RKO (cell line): Measurements from ENCODE around the gene C5orf63.
A peak's percentile ranks its signal among the peaks of the same experiment; 100 is the strongest.
"Not testable (repeated sequence)": the region's sequence is repeated elsewhere in the genome, so short reads cannot be mapped to it uniquely, and the experiment has no call there.

Experiments
- DNase-seq: peaks from one replicate; pipeline ENCODE4 v3.0.0-alpha.2; 2016; ENCODE audit warnings: low spot score

Gene C5orf63

GRCh38 chr5:127006744-127007143, 66.6 kb downstream of the C5orf63 start:
- DNase-seq = no peak

GRCh38 chr5:127005282-127005681, 68.0 kb downstream of the C5orf63 start:
- not testable (repeated sequence) for DNase-seq

- no peak for DNase-seq
These were observed 68.6 kb downstream of the C5orf63 start for GRCh38 chr5:127004721-127005120.

GRCh38 chr5:127003798-127004495, 69.4 kb downstream of the C5orf63 start:
- no peak for DNase-seq

GRCh38 chr5:127002390-127002789, 70.9 kb downstream of the C5orf63 start:
- no peak for DNase-seq

- DNase-seq = peak; percentile 40
These were observed 71.5 kb downstream of the C5orf63 start for GRCh38 chr5:127001621-127002296.
